Large intestine (tissue), 1 donor: ENCODE results near the gene TMEM54. TPM values are rescaled to one million over a fixed set of nuclear protein-coding genes. Genes with fewer than 3 reads are reported as not detected.

Source experiments
- polyA plus RNA-seq: library from polyadenylated mRNA; unstranded; fragments of 120-200 nt; gene quantifications from one replicate; pipeline ENCODE4 v1.2.1, GENCODE V29; 2013

TMEM54 gene
- polyA plus RNA-seq, 1 donor = 27.7 TPM

Other genes starting within 250 kb of the TMEM54 start
- 5.2 TPM for gene SYNC, start 198.6 kb downstream of the TMEM54 start, polyA plus RNA-seq
- 59.9 TPM for gene YARS1, start 84.0 kb downstream of the TMEM54 start, polyA plus RNA-seq
- 27.5 TPM for gene S100PBP, start 83.7 kb downstream of the TMEM54 start, polyA plus RNA-seq
- 11.0 TPM for gene FNDC5, start 30.5 kb downstream of the TMEM54 start, polyA plus RNA-seq
- 0.87 TPM for gene HPCA, start 14.9 kb downstream of the TMEM54 start, polyA plus RNA-seq
- gene RNF19B, start 63.4 kb upstream of the TMEM54 start, polyA plus RNA-seq = 31.3 TPM
- gene AK2, start 135.5 kb upstream of the TMEM54 start, polyA plus RNA-seq = 192 TPM
- gene AZIN2, start 179.8 kb upstream of the TMEM54 start, polyA plus RNA-seq = 2.5 TPM